AG04450 (cell line): ENCODE measurements around the gene IPO11. TPM values are rescaled to one million over a fixed set of nuclear protein-coding genes. Genes with fewer than 3 reads are reported as not detected.

Experiments
- CTCF ChIA-PET: fragments of 300-600, 350-600 bp; formaldehyde crosslinking; extraction: SDS; loops from one replicate; lab custom pipeline; 2022; ENCODE audit warnings: antibody characterized with exemption, inconsistent platforms; lab: Charles Lee
- POLR2A ChIA-PET: fragments of 350-600 bp; formaldehyde crosslinking; extraction: SDS; loops from one replicate; lab custom pipeline; 2021; ENCODE audit warnings: antibody characterized with exemption, inconsistent platforms; lab: Yijun Ruan, JAX
- DNase-seq: peaks from one replicate; pipeline ENCODE4 v3.0.0-alpha.2; 2011; ENCODE audit warnings: low read depth, low spot score
- H3K27ac ChIP-seq: one replicate; pipeline ENCODE4 v1.5.1; 2012; ENCODE audit warnings: low read depth, low read length, control low read depth
- H3K27me3 ChIP-seq: one replicate; pipeline ENCODE4 v1.6.0; 2012; ENCODE audit warnings: low read length; ENCODE audit not compliant: control insufficient read depth, insufficient read depth
- H3K4me3 ChIP-seq: 2 replicates; pipeline ENCODE4 v1.5.1; 2011; ENCODE audit warnings: mild to moderate bottlenecking, low read depth, low read length, control low read depth
- H3K9me3 ChIP-seq: 2 replicates; pipeline ENCODE4 v1.5.1; 2012; ENCODE audit warnings: low read length; ENCODE audit not compliant: control insufficient read depth, insufficient read depth
- CTCF ChIP-seq: IDR thresholded peaks from 2 replicates; pipeline ENCODE4 v1.5.1; 2011; ENCODE audit warnings: low read depth, low read length, control low read depth, inconsistent platforms
- polyA plus RNA-seq: library from polyadenylated mRNA; depleted of rRNA; stranded (reverse); fragments of >200 nt; gene quantifications from 2 replicates; pipeline ENCODE4 v1.2.3, GENCODE V29; 2011

IPO11 gene
- polyA plus RNA-seq, 1 experiment: 24.0 TPM

DNA sequence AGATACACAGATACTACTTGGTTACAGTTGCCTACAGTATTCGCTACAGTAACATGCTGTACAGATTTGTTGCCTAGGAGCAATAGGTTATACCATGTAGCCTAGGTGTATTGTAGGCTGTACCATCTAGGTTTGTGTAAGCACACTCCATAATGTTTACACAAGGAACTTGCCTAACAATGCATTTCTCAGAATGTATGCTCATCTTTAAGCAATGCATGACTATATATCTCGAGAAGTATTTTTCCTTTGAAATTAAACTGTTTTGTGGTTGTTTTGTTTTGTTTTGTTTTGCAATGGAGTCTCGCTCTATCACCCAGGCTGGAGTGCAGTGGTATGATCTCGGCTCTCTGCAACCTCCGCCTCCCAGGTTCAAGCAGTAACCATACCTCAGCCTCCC, 191.4 kb downstream of the IPO11 start:
- DNase-seq: no peak
- no peaks in the 10 kb centered on the region for H3K9me3 ChIP-seq
- ChIA-PET POLR2A (no interaction called here), CTCF (no interaction called here)
- no peak overlapping the region for H3K4me3 ChIP-seq
- TF ChIP-seq CTCF: no peak
- no peaks in the 10 kb centered on the region for H3K27me3 ChIP-seq
- H3K27ac ChIP-seq: no peak overlapping the region

DNA sequence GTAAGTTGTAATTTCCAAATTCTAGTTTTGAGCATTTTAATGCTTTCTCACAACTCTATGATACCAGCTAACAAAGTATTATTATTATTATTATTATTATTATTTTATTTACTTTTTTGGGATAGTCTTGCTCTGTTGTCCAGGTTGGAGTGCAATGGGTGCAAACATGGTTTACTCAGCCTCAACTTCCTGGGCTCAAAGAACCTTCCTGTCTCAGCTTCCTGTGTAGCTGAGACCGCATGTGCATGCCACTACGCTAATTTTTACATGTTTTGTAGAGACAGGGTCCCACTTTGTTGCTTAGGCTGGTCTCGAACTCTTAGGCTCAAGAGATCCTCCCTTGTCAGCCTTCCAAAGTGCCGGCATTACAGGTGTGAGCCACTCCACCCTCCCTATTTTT, 193.1 kb downstream of the IPO11 start:
- POLR2A ChIA-PET: no interaction called here
- TF ChIP-seq CTCF: no peak
- H3K27ac ChIP-seq: no peak overlapping the region
- DNase-seq: no peak
- CTCF ChIA-PET: interaction anchor here (1.1 kb wide), 1 partner anchor 23 kb away, joined by 3 read pairs; no protein-coding TSS in a partner anchor
- no peaks in the 10 kb centered on the region for H3K27me3 ChIP-seq
- H3K9me3 ChIP-seq: no peaks in the 10 kb centered on the region
- H3K4me3 ChIP-seq: no peak overlapping the region

GRCh38 chr5:62606878-62607277, 194.3 kb downstream of the IPO11 start:
- Histone ChIP-seq H3K4me3 (no peak overlapping the region), H3K9me3 (no peaks in the 10 kb centered on the region), H3K27me3 (no peaks in the 10 kb centered on the region), H3K27ac (no peak overlapping the region)
- ChIA-PET CTCF (no interaction called here), POLR2A (no interaction called here)
- no peak for TF ChIP-seq CTCF
- DNase-seq: peak; percentile 10

DNA sequence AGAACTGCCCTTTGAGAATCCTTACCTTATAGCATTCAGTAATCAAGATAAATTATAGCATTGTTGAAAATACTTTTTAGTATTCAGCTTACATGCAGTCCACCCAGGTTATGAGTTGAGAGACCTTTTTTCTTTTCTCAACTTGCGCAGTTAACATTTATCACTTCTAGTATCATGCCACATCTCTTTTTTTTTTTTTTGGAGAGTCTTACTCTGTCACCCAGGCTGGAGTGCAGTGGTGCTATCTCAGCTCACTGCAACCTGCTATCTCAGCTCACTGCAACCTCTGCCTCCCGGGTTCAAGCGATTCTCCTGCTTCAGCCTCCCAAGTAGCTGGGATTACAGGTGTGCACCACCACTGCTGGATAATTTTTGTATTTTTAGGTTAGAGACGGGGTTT, 195.1 kb downstream of the IPO11 start:
- ChIA-PET POLR2A (no interaction called here), CTCF (no interaction called here)
- DNase-seq: no peak
- Histone ChIP-seq H3K27ac (no peak overlapping the region), H3K9me3 (no peaks in the 10 kb centered on the region), H3K4me3 (no peak overlapping the region), H3K27me3 (no peaks in the 10 kb centered on the region)
- no peak for TF ChIP-seq CTCF

DNA sequence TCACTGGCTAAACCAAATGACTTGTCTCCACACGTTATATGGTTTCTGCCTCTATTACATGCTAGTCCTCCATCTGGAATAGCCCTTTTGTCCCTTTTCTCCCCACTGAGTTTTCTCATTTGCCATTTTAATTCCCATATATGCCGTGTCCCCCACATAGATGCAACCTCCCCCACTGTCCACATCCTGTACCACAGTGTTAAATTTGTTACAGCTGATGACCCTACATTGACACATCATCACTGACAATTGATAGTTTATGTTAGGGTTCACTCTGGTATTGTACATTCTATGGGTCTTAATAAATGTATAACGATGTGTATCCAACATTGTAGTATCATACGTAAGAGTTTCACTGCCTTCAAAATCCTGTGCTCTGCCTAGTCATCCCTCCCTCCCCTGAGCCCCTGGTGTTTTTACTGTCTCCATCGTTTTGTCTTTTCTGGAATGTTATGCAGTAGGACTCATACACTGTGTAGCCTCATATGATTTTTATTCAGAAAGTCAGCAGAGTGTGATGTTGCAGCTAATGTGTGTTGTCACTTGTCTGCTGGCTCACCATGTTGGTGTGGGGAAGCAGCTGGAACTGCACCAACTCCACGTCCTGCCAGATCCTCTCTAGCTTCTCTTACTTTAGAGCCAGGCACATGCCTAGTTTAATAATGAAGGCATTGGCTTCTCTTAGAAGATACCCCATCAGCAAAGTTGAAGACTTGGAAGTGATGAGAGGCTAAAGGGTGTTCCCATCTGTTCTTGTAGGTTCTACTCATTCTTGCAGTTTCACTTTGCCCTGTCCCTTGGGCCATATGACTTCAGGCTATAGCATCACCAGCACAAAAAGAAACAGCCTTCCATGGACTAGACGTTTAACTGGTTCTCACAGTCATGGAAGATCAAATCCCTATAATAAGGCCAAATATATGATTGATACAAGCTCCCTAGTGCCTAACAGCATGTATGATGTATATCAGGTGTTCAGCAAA, 196.3 kb downstream of the IPO11 start:
- POLR2A ChIA-PET: no interaction called here
- CTCF ChIA-PET: no interaction called here
- no peak for TF ChIP-seq CTCF
- H3K27ac ChIP-seq: no peak overlapping the region
- no peak for DNase-seq
- H3K9me3 ChIP-seq: no peaks in the 10 kb centered on the region
- no peak overlapping the region for H3K4me3 ChIP-seq
- H3K27me3 ChIP-seq: no peaks in the 10 kb centered on the region
